ENCODE data around the gene PARM1. TPM values are rescaled to one million over a fixed set of nuclear protein-coding genes. Genes with fewer than 3 reads are reported as not detected.

Gene PARM1
- total and polyA plus RNA-seq, 10 donors, result 2.6 to 42.6 (median 12.1) TPM

DNA sequence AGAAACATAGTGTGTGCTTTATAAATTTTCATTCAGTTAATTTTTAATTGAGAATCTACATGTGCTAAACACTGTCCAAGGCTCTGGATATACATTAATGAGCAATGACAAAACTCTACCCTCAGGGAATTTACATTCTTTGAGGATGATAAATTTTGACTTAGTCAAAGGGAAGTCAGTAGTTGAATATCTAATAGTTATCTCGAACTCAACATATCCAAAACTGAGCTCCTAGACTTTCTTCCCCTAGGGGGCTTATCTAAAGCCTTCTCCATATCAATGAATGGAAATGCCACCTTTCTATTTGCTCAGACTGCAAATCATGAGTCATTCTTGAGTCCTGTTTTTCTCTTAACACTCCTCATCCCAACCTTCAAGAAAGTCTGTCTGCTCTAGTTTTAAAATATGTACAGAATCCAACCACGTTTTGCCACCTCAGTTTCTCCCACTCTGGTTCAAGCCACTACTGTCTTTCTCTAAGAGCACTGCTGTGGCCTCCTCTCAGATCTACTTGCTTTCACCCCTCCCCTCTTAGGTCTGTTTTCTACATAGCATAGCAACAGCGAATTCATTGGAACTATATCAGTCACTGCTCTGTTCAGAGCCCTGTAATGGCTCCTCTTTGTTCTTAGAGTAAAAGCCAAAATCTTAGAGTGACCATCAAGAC is 9.5 kb downstream of the PARM1 start:
- TF ChIP-seq POLR2A (IDR thresholded peaks at IDR 0.05) (no peak), POLR2AphosphoS5 (IDR thresholded peaks at IDR 0.05) (no peak), CTCF (IDR thresholded peaks at IDR 0.05 in 8 of 11, conservative IDR thresholded peaks at IDR 0.05 in 3 of 11) (no peak)
- 71 to 86% (median 77%) methylated on average over 3 of the region's 3 CpGs for WGBS, 5 donors
- Histone ChIP-seq H3K9me3 (no peaks in the 10 kb centered on the region), H3K4me3 (no peak overlapping the region), H3K27ac (no peak overlapping the region), H3K4me1 (no peaks in the 10 kb centered on the region), H3K27me3 (replicated peaks in 1 of 7) (peaks cover 0 to 5% (median 0%) of the 10 kb centered on the region in 7 donors), H3K36me3 (no peaks in the 10 kb centered on the region)
- intact Hi-C loops (cut with DNase I; ENCODE audit: low total_unique reads), result no loop called here
- DNase-seq, result no peak

GRCh38 chr4:74942918-74943253 is 10.0 kb downstream of the PARM1 start:
- intact Hi-C loops (cut with DNase I; ENCODE audit: low total_unique reads), result no loop called here
- H3K4me3 ChIP-seq, result no peak overlapping the region
- H3K36me3 ChIP-seq, result no peaks in the 10 kb centered on the region
- H3K4me1 ChIP-seq, result no peaks in the 10 kb centered on the region
- H3K27me3 ChIP-seq (replicated peaks in 1 of 7), result peaks cover 0 to 5% (median 0%) of the 10 kb centered on the region in 7 donors
- DNase-seq, result no peak
- 79 to 90% (median 86%) methylated on average over 3 of the region's 3 CpGs for WGBS, 5 donors
- no peak overlapping the region for H3K27ac ChIP-seq
- no peak for TF ChIP-seq POLR2AphosphoS5 (IDR thresholded peaks at IDR 0.05)
- no peak for TF ChIP-seq POLR2A (IDR thresholded peaks at IDR 0.05)
- no peak for TF ChIP-seq CTCF (IDR thresholded peaks at IDR 0.05 in 8 of 11, conservative IDR thresholded peaks at IDR 0.05 in 3 of 11)
- H3K9me3 ChIP-seq, result no peaks in the 10 kb centered on the region

GRCh38 chr4:74944354-74944793 is 11.5 kb downstream of the PARM1 start:
- Histone ChIP-seq H3K4me1 (no peaks in the 10 kb centered on the region), H3K27ac (no peak overlapping the region), H3K27me3 (replicated peaks in 1 of 7) (peaks cover 0 to under 1% (median 0%) of the 10 kb centered on the region in 7 donors), H3K4me3 (no peak overlapping the region), H3K9me3 (no peaks in the 10 kb centered on the region), H3K36me3 (no peaks in the 10 kb centered on the region)
- intact Hi-C loops (cut with DNase I; ENCODE audit: low total_unique reads), result no loop called here
- DNase-seq, result no peak
- WGBS, 5 donors, result 75 to 85% (median 81%) methylated on average over 6 of the region's 6 CpGs
- TF ChIP-seq POLR2A (IDR thresholded peaks at IDR 0.05) (no peak), POLR2AphosphoS5 (IDR thresholded peaks at IDR 0.05) (no peak), CTCF (IDR thresholded peaks at IDR 0.05 in 8 of 11, conservative IDR thresholded peaks at IDR 0.05 in 3 of 11) (no peak)

DNA sequence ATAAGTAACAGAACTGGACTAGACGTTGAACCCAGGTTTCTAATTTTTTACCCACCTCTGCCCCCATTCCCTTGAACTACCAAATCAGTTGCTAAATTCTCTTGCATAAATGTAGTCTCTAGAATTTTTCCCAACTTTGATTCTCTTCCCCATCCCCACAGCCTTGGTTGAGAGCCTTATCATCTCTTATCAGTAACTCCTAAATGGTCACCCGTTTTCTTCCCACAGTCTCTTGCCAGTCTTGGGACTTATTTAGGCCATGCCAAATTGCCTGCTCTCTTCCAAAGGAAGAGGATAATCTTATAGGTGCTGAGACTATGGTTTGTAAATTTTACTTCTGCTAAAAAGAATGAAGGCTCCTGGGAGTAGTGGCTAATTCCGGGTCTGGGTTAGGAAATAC is 13.3 kb downstream of the PARM1 start:
- Histone ChIP-seq H3K36me3 (no peaks in the 10 kb centered on the region), H3K4me3 (no peak overlapping the region), H3K4me1 (no peaks in the 10 kb centered on the region), H3K27ac (no peak overlapping the region), H3K9me3 (no peaks in the 10 kb centered on the region), H3K27me3 (replicated peaks in 1 of 7) (no peaks in the 10 kb centered on the region)
- DNase-seq, result no peak
- 77 to 88% (median 86%) methylated on average over 3 of the region's 3 CpGs for WGBS, 5 donors
- TF ChIP-seq POLR2AphosphoS5 (IDR thresholded peaks at IDR 0.05) (no peak), POLR2A (IDR thresholded peaks at IDR 0.05) (no peak), CTCF (IDR thresholded peaks at IDR 0.05 in 8 of 11, conservative IDR thresholded peaks at IDR 0.05 in 3 of 11) (no peak)
- intact Hi-C loops (cut with DNase I; ENCODE audit: low total_unique reads), result no loop called here

Measured in spleen (tissue), 11 donors.